K562 (cell line): ENCODE measurements around the gene MAML1. TPM values are rescaled to one million over a fixed set of nuclear protein-coding genes. Genes with fewer than 3 reads are reported as not detected.

ENCODE experiments used
- ATAC-seq: fragments of 200-7000 bp; cut with Tn5 transposase; 3 replicates; pipeline ENCODE4 v1.9.1; 2020; ENCODE audit warnings: moderate library complexity
- BruUV-seq: library from RNA; stranded (reverse); fragments of 400-500 nt; replicated peaks from 2 replicates; lab custom pipeline; 2021; lab: Mats Ljungman, UMichigan
- CTCF ChIA-PET: fragments of 300-600 bp; formaldehyde crosslinking; extraction: SDS; loops from one replicate; lab custom pipeline; 2021; ENCODE audit warnings: low intra/inter-chr PET ratio; lab: Yijun Ruan, JAX
- POLR2A ChIA-PET: fragments of 300-600, 350-650 bp; sonication (Branson Sonifier 250); formaldehyde crosslinking; extraction: SDS; loops from one replicate; lab custom pipeline; 2021; ENCODE audit warnings: antibody characterized with exemption, inconsistent platforms; lab: Yijun Ruan, JAX
- DNase-seq, 4 experiments: peaks; one replicate each; pipeline versions ENCODE4 v3.0.0 to v3.0.0-alpha.2; 2011 to 2018; ENCODE audit warnings: low spot score in 3 of 4, mixed read lengths in 3 of 4; ENCODE audit errors: extremely low read depth in 1 of 4
- FAIRE-seq: peaks from 2 replicates; lab custom pipeline; 2011; peaks lifted over from hg19 to GRCh38; lab: Jason Lieb, UNC
- H2AFZ ChIP-seq: 2 replicates; pipeline ENCODE4 v1.6.0; 2011; ENCODE audit warnings: low read depth, low read length, control low read depth, inconsistent platforms
- H3K27ac ChIP-seq: fragments of 200-600 bp; 3 replicates; pipeline ENCODE4 v1.8.0; 2011; ENCODE audit warnings: low read depth, mild to moderate bottlenecking, control low read depth, inconsistent platforms, low read length, moderate library complexity, mixed read lengths; ENCODE audit errors: extremely low read depth
- H3K27me3 ChIP-seq, 2 experiments: fragments of 300-600 bp in 1 of 2; 2 replicates in 1 of 2; 3 replicates in 1 of 2; pipeline versions ENCODE4 v1.6.0 to v1.8.0; 2011; ENCODE audit warnings: inconsistent platforms in 2 of 2, low read length in 2 of 2, mild to moderate bottlenecking in 1 of 2, mixed read lengths in 1 of 2, moderate library complexity in 1 of 2; ENCODE audit not compliant: control insufficient read depth in 2 of 2, insufficient read depth in 2 of 2
- H3K36me3 ChIP-seq: fragments of 300-600 bp; 3 replicates; pipeline ENCODE4 v1.8.0; 2011; ENCODE audit warnings: mild to moderate bottlenecking, low read length, inconsistent platforms; ENCODE audit not compliant: control insufficient read depth, insufficient read depth
- H3K4me1 ChIP-seq, 2 experiments: fragments of 200-600 bp in 1 of 2; replicated peaks in 1 of 2; 2 replicates in 1 of 2; 3 replicates in 1 of 2; pipeline versions ENCODE4 v1.5.1 to v1.8.0; 2011; ENCODE audit warnings: inconsistent platforms in 2 of 2, low read length in 2 of 2, mild to moderate bottlenecking in 1 of 2, mixed read lengths in 1 of 2, moderate library complexity in 1 of 2; ENCODE audit not compliant: control insufficient read depth in 2 of 2, insufficient read depth in 2 of 2
- H3K4me2 ChIP-seq: 2 replicates; pipeline ENCODE4 v1.6.1; 2011; ENCODE audit warnings: low read length, control low read depth, inconsistent platforms, mixed read lengths; ENCODE audit not compliant: insufficient read depth
- H3K4me3 ChIP-seq: fragments of 200-600 bp; sonication (generic), shearing (Covaris generic); 2 replicates; pipeline ENCODE4 v1.5.1; 2016; ENCODE audit warnings: control low read depth, inconsistent platforms
- H3K79me2 ChIP-seq: fragments of 200-600 bp; 3 replicates; pipeline ENCODE4 v1.8.0; 2011; ENCODE audit warnings: low read length, inconsistent platforms; ENCODE audit not compliant: control insufficient read depth, insufficient read depth
- H3K9ac ChIP-seq, 2 experiments: 2 replicates each; pipeline versions ENCODE4 v1.6.0 to v1.6.1; 2011; ENCODE audit warnings: low read depth in 2 of 2, low read length in 2 of 2, control low read depth in 1 of 2, inconsistent platforms in 1 of 2, mild to moderate bottlenecking in 1 of 2, mixed read lengths in 1 of 2; ENCODE audit not compliant: insufficient read depth in 1 of 2
- H3K9me1 ChIP-seq: one replicate; pipeline ENCODE4 v1.6.0; 2011; ENCODE audit warnings: inconsistent platforms, mild to moderate bottlenecking, low read length, moderate library complexity; ENCODE audit not compliant: control insufficient read depth, insufficient read depth
- H3K9me3 ChIP-seq: replicated peaks from 2 replicates; pipeline ENCODE4 v1.5.1; 2011; ENCODE audit warnings: low read depth, low read length, inconsistent platforms; ENCODE audit not compliant: control insufficient read depth, insufficient read depth
- H4K20me1 ChIP-seq: replicated peaks from 2 replicates; pipeline ENCODE4 v1.6.1; 2011; ENCODE audit warnings: low read length, inconsistent platforms, mixed read lengths; ENCODE audit not compliant: control insufficient read depth, insufficient read depth
- GTF2E2 ChIP-seq: fragments of 200-800 bp; sonication (Bioruptor generic); IDR thresholded peaks from 2 replicates; pipeline ENCODE4 v1.6.1; 2016; ENCODE audit warnings: missing genetic modification characterization, missing compliant biosample characterization
- HIVEP1 ChIP-seq: fragments of 250-450 bp; sonication (Bioruptor Pico); IDR thresholded peaks from 2 replicates; pipeline ENCODE4 v1.4.0; 2020; ENCODE audit warnings: mild to moderate bottlenecking
- POLR2G ChIP-seq: fragments of 200-400 bp; formaldehyde crosslinking; IDR thresholded peaks from 2 replicates; pipeline ENCODE4 v1.6.1; 2017; ENCODE audit warnings: low read depth, mild to moderate bottlenecking, antibody characterized with exemption, low read length, moderate library complexity
- PRMT5 ChIP-seq: sonication (generic); formaldehyde crosslinking; IDR thresholded peaks from 2 replicates; pipeline ENCODE4 v1.5.0; 2020; ENCODE audit warnings: missing genetic modification reagents
- ZBTB7A ChIP-seq: IDR thresholded peaks from 2 replicates; pipeline ENCODE4 v1.6.1; 2011; ENCODE audit warnings: low read depth, mild to moderate bottlenecking, low read length, moderate library complexity, borderline replicate concordance; ENCODE audit not compliant: control insufficient read depth
- WGBS: fragments of 100-300 bp; shearing (Covaris generic); methylation state at CpG from one replicate; pipeline ENCODE4 v1.1.6; 2016; ENCODE audit warnings: low coverage, mixed read lengths; ENCODE audit not compliant: insufficient coverage; ENCODE audit errors: missing lambda C conversion rate; 5-methylcytosine and 5-hydroxymethylcytosine counted together
- in situ Hi-C: fragments of 300-500 bp; cut with MboI; formaldehyde crosslinking; loops from 4 replicates; pipeline ENCODE4 v1.15.0; 2018; ENCODE audit warnings: inconsistent platforms, mixed read lengths
- intact Hi-C: fragments of 100-400 bp; cut with micrococcal nuclease; formaldehyde crosslinking; loops from 2 replicates; pipeline ENCODE4 v1.14.2; 2022
- polyA plus RNA-seq, 8 experiments: library from polyadenylated mRNA; depleted of rRNA in 4 of 8; stranded (reverse) in 5 of 8; unstranded in 3 of 8; fragments of >200 nt; fragmentation: Nextera tagmentation in 2 of 8; fragmentation: Illumina TruSeq in 1 of 8; extraction: Ambion mirVana in 2 of 8; extraction: Trizol in 1 of 8; gene quantifications; 2 replicates each; pipeline versions ENCODE4 v1.2.1 to v1.2.3, GENCODE V29; 2011 to 2014; ENCODE audit warnings: inconsistent platforms in 1 of 8, missing spikeins in 1 of 8
- total RNA-seq, 7 experiments: library from RNA; depleted of rRNA in 6 of 7; stranded (reverse); fragments of >200 nt in 6 of 7; fragmentation: Illumina TruSeq in 2 of 7; extraction: Trizol in 2 of 7; gene quantifications; 2 replicates each; pipeline versions ENCODE4 v1.2.1 to v1.2.3, GENCODE V29; 2011 to 2021; ENCODE audit warnings: low replicate concordance in 1 of 7

MAML1 gene
- total and polyA plus RNA-seq, 9 of the 15 experiments (the other 6 are each of a cell fraction or from before 2014, with no cell fraction given) = 0.32 to 18.4 (median 7.0) TPM

DNA sequence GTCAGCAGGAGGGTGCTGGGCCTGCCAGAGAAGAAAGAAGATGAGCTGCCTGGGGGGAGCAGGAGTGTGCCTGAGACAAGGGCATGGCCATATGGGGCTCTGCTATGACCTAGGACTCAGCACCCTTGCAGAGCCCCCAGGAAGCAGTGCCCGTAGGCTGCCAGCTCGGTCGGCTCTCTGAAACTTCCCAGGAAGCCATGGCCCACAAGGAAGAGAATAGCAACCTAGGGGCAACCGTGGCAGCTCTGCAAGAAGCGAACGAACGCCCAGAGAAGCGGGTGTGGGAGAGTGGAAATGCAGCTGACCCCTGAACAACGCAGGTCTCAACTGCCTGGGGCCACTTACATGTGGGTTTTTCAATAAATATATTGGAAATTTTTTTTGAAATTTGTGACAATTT lies 50.5 kb downstream of the MAML1 start:
- no peak overlapping the region for H3K4me2 ChIP-seq
- H4K20me1 ChIP-seq = no peaks in the 10 kb centered on the region
- no peak for FAIRE-seq
- H3K9me3 ChIP-seq = no peaks in the 10 kb centered on the region
- ATAC-seq = no peak
- no peak overlapping the region for H3K4me3 ChIP-seq
- 86% methylated on average over 4 of the region's 9 CpGs for WGBS
- H3K27me3 ChIP-seq = no peaks in the 10 kb centered on the region
- no peak for DNase-seq
- no peak overlapping the region for H3K27ac ChIP-seq
- H3K9me1 ChIP-seq = peaks cover 4% of the 10 kb centered on the region
- H3K79me2 ChIP-seq = no peaks in the 10 kb centered on the region
- intact Hi-C loops (no loop called here), in situ Hi-C loops (no loop called here)
- ChIA-PET POLR2A (interaction anchor here (0.6 to 1.0 kb wide), 2 partner anchors 9 to 21 kb away, joined by 3 read pairs; no protein-coding TSS in a partner anchor), CTCF (no interaction called here)
- no TSS peak for BruUV-seq
- 0 out of 2 replicates have a peak, but pooled peaks have one; percentile 21 for TF ChIP-seq POLR2G
- no peak for TF ChIP-seq HIVEP1 (CRISPR knock-in tag)
- no peak for TF ChIP-seq ZBTB7A
- TF ChIP-seq GTF2E2 (tag) = no peak
- no peaks in the 10 kb centered on the region for H3K4me1 ChIP-seq
- no peak overlapping the region for H3K9ac ChIP-seq
- H3K36me3 ChIP-seq = peaks cover 14% of the 10 kb centered on the region; the same call in 1 of the 3 replicates
- H2AFZ ChIP-seq = no peak overlapping the region

DNA sequence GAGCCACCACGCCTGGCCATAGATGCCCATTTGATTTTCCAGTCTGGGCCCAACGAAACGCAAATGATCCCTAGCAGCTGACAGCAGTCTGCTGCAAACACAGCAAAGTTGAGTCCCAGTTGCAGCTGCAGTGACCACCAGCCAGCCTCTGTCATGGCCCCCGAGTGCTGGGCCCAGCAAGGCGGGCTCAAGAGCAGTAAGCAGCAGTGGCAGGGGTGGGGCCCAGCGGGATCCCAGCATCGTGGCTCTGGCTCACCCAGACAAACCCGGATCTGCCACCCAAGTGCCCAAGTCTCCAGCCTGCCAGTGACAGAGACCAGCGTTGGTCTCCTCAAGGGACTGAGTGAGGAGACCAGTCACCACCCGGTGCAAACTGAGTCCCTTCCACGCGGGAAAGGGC lies 54.2 kb downstream of the MAML1 start:
- H3K9ac ChIP-seq = peak overlapping the region in 1 of 2 experiments; percentile 10; a peak in 1 of 4 replicates
- no peak overlapping the region for H3K4me3 ChIP-seq
- FAIRE-seq (no peak), ATAC-seq (no peak), DNase-seq (no peak)
- no peaks in the 10 kb centered on the region for H3K9me3 ChIP-seq
- TF ChIP-seq PRMT5 (CRISPR knock-in tag) = no peak
- TF ChIP-seq POLR2G = peak; percentile 54
- no peaks in the 10 kb centered on the region for H3K36me3 ChIP-seq
- peaks cover 0 to 3% of the 10 kb centered on the region in 2 experiments; a peak in 1 of 5 replicates for H3K4me1 ChIP-seq
- H3K27me3 ChIP-seq = no peaks in the 10 kb centered on the region
- intact Hi-C loops (no loop called here), in situ Hi-C loops (no loop called here)
- H3K27ac ChIP-seq = no peak overlapping the region
- no peaks in the 10 kb centered on the region for H3K79me2 ChIP-seq
- WGBS = 65% methylated on average over 12 of the region's 12 CpGs
- no peak overlapping the region for H2AFZ ChIP-seq
- no TSS peak for BruUV-seq
- no peak overlapping the region for H3K4me2 ChIP-seq
- CTCF ChIA-PET = no interaction called here
- no peaks in the 10 kb centered on the region for H3K9me1 ChIP-seq
- H4K20me1 ChIP-seq = no peaks in the 10 kb centered on the region
- POLR2A ChIA-PET = no interaction called here
